Dermis blood vessel endothelial cell (primary cell): ENCODE measurements around the gene CDR2. TPM values are rescaled to one million over a fixed set of nuclear protein-coding genes. Genes with fewer than 3 reads are reported as not detected.
A peak's percentile ranks its signal among the peaks of the same experiment; 100 is the strongest.
"Not testable (repeated sequence)": the region's sequence is repeated elsewhere in the genome, so short reads cannot be mapped to it uniquely, and the experiment has no call there.

ENCODE experiments used
- DNase-seq: peaks from one replicate; pipeline ENCODE4 v3.0.0; 2010
- total RNA-seq: library from RNA; depleted of rRNA; stranded (reverse); fragments of >200 nt; gene quantifications from 2 replicates; pipeline ENCODE4 v1.2.3, GENCODE V29; 2014

CDR2 gene
- total RNA-seq, 1 donor from 2014 or later: 42.0 TPM

DNA sequence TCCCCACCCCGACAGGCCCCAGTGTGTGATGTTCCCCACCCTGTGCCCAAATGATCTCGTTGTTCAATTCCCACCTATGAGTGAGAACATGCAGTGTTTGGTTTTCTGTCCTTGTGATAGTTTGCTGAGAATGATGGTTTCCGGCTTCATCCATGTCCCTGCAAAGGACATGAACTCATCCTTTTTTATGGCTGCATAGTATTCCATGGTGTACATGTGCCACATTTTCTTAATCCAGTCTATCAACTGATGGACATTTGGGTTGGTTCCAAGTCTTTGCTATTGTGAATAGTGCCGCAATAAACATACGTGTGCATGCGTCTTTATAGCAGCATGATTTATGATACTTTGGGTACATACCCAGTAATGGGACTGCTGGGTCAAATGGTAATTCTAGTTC, 23.4 kb downstream of the CDR2 start:
- DNase-seq: not testable (repeated sequence)

DNA sequence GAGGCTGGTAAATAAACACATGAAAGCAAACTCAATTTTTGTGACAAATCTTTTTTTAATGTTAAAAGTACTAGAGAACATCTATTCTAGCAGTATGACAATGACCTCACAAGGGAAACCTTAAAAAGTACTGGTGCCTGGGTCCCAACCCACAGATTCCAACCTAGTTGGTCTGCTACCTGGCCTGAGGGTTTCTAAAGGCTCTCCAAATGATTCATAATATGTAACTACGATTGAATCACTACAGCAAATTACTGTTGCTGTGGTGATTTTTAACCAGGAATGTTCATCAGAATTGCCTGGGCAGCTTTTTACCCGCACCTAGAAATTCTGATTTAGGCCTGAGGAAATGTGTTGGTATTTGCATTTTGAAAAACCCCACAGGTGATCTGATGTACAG, 26.1 kb downstream of the CDR2 start:
- no peak for DNase-seq

DNA sequence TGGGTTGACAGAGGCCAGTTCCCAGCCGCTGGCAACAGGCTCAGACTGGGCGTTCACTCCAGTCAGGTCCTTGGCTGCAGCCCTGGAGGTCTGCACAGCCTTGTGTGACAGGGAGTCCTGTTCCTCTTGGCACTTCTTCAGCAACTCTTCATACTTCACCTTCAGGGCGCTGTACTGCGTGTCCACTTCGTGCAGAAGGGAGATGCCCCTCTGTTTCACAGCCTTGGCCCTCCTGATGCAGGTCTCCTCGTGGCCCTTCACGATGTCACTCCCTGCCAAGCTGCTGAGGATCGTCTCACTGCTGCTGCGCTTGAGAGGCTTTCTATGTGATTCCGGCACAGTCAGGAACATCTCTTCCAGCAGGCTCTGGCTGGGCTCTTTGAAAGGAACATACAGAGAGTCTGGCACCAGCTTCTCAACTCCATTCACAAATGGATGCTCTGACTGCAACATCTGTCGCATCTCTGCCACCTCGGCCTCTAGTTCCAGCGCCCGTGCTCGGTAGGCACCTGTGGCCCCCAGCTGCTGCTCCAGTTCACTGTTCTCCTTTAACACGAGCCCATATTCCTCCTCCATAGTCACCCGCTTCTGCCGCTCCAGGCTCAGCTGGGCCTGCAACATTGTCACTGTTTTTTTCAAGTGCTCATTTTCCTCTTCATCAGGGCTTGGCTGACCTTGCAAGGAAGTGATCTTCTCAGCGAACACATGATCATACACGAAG, 27.2 kb downstream of the CDR2 start:
- DNase-seq: no peak

DNA sequence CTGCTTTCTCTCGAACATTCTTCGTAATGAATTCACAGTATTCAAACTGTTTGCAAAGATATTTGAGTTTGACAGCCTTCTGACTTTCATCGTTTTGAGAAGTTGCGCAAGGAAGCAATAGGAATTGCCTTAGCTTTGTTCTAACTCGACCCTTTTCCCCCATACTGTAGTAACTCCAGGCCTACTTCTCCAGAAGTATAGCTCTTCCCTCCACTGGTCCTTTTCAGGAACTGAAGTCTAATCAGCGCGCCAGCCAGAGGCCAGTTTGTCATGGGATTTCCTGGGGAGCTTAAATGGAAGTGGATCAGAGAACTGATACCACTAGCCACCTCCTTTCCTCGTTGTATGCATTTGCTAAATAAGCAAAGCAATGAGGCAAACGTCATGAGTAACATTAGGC, 27.9 kb downstream of the CDR2 start:
- DNase-seq: peak; percentile 29

DNA sequence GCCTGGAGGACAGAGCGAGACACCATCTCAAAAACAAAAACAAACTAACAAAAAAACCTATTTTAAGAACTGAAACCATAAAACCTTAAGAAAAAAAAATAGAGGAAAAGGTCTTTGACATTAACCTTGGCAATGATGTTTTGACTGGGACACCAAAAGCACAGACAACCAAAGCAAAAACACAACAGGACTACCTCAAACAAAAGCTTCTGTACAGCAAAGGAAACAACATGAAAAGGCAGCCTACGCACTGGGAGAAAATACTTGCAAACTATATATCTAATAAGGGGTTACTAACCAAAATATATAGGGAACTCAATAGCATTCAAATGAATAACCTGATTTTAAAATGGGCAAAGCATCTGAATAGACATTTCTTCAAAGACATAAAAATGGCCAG, 32.3 kb downstream of the CDR2 start:
- DNase-seq: no peak

DNA sequence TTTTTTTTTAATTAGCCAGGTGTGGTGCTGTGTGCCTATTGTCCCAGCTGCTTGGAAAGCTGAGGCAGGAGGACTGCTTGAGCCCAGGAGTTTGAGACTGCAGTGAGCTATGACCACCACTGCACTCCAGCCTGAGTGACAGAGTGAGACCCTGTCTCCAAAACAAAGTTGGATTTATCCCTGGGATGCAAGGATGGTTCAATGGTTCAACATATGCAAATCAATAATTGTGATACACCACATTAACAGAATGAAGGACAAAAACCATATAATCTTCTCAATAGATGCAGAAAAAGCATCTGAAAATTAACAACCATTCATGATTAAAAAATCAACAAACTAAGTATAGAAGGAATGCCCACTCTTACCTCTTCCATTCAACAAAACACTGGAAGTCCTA, 33.5 kb downstream of the CDR2 start:
- DNase-seq: no peak

DNA sequence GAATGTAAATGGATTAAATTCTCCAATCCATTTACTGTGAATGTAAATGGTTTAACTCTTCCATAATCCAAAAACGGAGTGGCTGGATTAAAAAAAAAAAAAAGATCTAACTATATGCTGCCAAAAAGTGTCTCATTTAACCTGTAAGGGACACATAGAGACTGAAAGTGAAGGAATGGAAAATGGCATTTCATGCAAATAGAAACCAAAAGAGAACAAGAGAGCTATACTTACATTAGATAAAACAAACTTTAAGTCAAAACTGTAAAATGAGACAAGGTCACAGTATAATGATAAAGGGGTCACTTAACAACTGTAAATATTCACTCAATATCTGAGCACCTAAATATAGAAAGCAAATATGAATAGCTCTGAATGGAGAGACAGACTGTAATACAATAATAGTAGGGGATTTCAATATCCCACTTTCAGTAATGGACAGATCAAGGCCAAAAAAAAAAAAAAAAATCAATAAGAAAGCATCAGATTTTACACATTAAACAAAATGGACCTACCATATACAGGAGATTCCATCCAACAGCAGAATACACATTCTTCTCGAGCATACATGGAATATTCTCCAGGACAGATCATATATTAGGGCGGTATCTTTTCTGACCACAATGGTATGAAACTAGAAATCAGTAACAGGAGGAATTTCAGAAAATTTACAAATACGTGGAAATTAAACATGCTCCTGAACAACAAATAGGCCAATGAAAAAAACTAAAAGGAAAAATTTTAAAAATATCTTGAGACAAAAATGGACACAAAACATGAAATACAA, 36.4 kb downstream of the CDR2 start:
- no peak for DNase-seq

DNA sequence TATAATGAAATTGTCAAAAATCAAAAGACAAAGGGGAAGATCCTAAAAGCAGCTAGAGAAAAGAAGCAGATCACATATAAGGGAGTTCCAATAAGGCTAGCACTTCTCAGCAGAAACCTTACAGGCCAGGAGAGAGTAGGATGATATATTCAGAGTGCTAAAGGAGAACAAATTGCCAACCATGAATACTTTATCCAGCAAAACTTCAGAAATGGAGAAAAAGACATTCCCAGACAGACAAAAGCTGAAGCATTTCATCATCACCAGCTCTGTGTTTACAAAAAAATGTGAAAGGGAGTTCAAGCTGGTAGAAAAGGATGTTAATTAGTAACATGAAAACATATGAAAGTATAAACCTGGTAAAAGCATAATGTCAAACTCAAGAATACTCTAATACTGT, 37.4 kb downstream of the CDR2 start:
- DNase-seq: no peak

DNA sequence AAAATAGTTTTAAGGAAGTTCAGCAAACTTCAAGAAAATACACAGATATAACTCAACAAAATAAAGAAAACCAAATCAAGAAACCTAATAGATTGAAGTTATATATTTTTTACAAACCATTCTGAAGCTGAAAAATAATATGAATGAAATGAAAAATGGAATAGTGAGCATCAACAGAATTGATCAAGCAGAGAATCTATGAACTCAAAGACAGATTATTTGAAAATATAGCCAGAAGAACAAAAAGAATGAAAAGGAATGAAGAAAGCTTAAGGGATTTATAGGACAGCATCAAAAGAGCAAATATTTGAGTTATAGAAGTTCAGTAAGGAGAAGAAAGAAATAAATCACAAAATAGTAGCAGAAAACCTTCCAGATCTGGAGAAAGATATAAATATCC, 37.8 kb downstream of the CDR2 start:
- no peak for DNase-seq

DNA sequence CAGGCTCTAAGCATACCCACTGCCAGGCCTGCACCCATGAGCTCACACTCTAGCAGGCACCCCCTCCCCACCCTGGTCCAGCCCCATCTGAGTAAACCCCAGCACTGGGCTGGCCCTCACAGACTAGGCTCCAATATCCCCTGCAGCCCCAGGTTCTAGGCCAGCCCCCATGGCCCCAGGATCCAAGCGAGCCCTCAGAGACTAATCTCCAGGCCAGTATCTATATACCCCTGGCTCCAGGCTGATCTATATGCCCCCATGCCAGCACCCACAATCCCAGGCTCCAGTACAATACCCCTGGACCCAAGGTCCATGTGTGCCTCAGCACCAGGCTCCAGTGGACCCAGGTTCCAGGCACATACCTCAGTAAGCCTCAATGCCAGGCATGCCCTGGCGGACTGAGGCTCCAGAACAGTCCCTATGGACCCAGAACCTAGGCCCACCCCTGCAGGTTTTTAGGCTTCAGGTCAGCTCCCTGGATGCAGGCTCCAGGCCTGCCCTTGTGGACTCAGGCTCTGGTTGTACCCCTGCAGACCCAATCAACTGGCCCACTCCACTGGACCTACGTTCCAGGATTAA, 38.7 kb downstream of the CDR2 start:
- DNase-seq: no peak

DNA sequence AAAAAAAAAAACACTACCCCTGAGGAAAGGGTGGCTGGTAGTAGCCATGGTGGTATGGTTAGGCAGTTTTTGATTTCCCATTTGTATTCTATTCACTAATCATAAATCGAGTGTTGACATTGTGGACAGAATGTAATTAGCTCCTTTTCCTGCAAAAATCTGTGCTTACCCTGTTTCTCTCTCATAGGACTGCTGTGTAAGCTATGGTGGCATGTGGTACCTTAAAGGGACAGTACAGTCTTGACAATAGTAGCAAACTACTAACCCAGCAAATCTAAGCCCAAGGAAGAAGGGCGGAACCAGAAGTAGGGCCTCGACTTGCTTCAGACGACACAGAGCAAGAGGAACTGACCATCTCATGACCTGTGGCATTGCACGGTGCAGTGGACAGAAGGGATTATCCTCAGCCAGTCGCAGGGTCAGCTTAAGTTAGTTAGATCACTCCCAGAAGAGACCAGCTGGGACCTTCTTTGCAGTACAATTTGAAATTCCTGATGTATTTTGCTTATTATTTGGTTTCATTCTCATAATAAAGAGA, 40.9 kb downstream of the CDR2 start:
- no peak for DNase-seq

DNA sequence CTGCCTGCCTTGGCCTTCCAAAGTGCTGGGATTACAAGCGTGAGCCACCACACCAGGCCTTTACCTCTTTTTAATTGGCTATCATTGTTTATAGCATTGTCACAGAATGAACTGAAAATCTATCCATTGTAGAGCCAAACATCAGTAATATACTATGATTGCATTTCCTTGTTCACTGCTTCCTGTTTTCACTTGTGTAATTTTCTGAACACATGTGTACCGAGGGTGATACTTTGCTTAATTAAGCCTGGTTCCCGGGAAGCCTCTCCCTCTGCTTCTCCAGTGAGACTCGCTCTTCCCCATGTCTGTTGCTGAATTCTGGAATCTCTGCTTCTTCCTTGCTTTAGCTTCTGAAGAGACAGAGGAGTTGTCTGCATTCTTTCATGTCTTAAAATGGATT, 44.1 kb downstream of the CDR2 start:
- no peak for DNase-seq

DNA sequence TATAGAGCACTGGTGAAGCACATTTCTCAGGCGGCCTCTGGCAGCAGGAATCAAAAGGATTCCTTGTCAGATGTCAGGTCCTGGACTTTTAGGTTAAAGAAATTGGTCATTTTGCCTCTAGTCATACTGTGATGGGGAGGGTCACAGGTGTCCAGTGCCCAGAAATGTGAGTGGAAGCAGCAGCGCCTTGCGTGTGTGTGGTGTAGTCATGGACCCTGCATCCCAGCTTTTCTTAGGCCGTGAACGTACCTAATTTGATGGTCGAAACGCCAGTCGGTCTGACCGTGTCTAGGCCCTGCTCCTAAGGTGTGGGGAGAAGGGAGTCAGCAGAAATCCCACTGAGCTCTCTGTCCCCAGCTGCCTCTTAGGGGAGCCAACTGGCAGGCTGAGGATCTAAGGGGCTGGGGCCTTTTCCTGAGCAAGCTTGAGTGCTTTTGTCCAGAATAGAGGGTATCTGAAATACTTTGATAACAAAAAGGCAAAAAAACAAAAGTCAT, 45.2 kb downstream of the CDR2 start:
- no peak for DNase-seq

DNA sequence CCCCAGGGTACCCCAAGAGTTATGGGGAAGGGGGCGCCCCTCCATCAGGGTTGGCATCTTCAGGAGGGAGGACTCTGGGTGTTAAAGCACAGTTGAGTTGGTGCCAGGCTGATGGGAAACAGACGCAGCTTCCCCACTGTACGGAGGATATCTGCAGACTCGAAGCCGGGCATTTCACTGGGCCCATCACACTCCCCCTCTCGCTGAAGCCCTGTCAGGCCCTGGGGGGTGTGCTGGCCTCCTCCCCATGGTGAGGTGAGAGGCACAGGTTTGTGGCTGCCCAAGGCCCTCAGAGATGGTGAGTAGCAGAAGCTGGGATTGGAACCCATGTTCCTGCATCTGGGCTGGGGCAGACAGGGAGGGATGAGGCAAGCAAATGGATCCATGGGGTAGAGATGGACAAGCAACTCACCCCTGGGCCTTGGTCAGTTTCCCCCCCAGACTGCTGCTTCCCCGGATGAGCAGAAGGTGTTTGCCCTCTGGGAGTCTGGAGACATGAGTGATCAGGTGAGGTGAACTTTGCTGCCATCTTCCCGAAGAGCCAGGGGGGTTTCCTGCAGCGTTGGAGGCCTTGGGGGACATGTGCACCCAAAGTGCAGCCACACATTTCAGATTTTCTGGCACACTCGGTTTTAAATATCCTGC, 46.2 kb downstream of the CDR2 start:
- DNase-seq: no peak

DNA sequence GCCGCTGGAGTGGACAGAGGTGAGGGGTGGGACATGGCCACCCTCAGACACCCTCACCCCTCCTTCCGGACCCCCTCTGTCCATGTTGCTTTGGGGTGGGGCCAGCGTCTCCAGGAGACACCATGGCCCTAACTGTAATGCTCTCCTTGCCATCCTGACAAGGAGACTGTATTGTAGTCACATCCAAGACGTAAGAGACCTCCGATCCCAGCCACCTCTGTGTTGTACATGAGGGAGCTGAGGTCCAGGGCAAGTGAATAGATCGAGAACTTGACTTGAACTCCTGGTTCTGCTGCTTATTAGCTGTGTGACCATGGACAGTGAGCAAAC, 47.0 kb downstream of the CDR2 start:
- no peak for DNase-seq

DNA sequence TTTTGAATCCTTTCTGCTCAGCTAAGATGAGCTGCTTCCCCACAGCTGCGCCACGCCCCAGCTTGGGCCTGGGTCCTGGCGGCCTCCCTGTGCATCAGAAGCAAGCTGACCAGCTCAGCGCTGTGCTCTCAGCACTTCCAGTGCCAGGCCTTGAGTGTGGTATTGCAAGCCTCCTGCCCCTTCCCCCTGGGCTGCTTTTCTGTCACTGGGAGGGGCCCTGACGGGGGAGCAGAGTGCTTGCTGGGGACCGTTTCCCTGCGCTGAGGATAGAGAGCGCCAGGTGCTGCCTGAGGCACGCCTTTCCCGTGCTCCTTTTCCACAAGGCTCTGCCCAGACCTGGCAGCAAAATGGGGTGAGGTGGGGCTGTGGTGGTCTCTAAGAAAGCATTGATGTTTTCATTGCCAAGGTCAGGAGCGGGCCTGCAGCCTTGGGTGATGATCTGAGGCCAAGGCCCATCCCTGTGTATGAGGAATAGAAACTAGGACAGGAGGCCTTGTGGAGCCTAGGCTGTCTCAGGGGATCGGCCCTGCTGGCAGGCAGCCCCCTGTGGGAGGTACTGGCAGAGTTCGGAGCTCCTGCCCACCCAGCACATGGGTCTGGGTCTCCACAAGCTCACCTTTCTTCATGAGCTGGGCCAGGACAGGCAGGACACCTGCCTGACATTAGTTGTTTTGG, 47.5 kb downstream of the CDR2 start:
- DNase-seq: no peak

DNA sequence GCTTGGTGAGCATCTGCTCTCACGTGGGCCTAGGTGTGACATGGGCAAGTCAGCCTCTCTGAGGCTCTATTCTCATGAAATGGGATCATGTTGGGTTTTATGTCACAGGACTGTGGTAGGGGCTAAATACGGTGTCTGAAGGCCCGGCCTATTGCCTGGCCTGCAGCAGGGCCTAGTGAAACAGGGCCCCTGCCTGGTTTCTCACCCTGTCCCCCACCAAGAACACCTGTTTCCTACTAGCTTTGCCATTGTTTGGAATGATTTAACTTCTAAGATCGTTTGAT, 48.1 kb downstream of the CDR2 start:
- no peak for DNase-seq

DNA sequence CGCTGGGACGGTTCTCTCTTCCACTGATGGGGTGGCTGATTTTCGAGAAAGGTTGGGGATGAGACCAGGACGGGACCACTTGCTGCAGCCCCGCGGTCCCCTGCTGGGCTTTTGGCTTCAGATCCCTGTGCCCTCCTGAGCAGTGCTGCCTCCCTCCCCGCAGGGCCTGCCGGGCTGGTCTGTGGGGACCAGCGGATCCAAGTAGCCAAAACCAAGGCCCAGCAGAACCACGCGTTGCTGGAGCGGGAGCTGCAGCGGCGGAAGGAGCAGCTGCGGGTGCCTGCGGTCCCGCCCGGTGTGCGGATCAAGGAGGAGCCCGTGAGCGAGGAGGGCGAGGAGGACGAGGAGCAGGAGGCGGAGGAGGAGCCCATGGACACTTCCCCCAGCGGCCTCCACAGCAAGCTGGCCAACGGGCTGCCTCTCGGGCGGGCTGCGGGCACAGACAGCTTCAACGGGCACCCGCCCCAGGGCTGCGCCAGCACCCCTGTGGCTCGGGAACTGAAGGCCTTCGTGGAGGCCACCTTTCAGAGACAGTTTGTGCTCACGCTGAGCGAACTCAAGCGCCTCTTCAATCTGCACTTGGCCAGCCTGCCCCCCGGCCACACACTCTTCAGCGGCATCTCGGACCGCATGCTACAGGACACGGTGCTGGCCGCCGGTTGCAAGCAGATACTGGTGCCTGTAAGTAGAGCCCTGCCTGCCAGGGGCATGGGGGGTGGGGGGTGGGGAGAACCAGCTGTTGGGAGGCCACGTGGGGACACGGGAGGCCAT, 48.6 kb downstream of the CDR2 start:
- no peak for DNase-seq

DNA sequence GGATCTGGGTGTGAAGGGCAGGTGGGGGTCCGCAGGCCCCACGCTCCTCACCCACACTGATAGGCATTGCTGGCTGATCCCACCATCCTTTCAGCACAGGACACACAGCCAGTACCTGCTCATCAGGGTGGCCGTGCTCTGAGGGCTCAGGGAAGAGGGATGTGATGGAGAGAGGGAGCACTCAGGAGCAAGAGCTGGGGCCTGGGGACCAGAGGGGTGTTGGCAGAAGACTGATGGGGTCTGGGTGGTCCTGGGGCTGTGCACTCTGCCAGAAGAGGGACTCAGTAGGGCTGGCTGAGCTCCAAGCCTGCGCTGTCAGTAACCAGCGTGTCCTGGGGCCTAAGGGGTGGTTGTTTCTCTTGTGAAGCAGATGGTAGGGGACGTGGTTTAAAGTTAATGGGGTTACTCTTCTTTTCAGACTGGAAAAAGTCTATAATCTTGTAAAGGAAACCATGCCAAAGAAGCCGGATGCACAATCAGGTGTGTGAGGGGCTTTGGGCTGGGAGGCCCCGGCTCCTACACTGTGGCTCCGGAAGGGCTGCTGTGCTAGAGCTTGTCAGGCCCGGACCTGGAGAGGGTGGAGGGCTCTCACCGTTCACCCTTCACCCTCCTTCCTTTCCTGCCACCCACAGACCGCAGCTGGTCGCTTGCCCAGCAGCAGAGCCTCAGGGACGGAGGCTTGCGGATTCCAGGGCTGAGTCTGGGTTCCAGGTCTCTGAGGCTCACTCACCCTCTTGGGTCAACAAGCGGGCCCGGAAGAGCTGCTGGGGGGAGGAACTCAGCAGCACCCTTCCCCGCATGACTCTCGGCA, 49.4 kb downstream of the CDR2 start:
- no peak for DNase-seq

DNA sequence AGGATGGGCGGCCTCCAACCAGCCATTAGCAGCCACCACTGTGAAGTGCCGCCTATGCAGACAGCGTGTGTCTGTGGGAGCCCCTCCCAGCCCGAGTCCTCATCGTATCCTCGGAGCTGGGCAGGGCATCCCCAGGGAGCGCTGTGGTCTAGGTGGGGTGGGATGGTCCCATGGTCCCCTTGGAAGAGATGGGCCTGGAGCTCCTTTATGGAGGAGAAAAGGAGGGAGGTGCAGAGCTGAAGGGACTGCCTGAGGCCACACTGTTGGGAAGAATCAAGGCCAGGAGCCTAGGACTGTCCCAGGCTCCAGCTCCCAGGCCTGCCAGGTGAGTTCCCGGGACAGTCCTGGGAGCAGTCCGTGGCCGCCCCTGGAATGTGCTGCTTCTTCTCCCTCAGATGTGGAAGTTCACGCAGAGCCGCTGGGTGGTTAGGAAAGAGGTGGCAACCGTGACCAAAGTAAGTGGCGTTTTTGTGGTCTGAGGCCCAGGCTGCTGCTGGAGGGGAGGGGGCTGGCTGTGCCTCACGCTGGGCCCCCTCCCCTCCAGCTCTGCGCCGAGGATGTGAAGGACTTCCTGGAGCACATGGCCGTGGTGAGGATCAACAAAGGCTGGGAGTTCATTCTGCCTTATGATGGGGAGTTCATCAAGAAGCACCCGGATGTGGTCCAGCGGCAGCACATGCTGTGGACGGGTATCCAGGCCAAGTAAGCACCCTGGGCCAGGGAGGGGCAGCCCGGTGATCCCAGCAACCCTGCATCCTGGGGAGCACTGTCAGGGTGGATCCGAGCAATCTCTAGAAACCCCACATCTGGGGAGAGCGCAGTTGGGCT, 50.2 kb downstream of the CDR2 start:
- no peak for DNase-seq
